Hindlimb muscle (tissue), 1 donor: ENCODE data around the gene GABRB1. TPM values are rescaled to one million over a fixed set of nuclear protein-coding genes. Genes with fewer than 3 reads are reported as not detected.

Experiments used
- DNase-seq: peaks from one replicate; pipeline ENCODE4 v3.0.0-alpha.2; 2013
- polyA plus RNA-seq: library from polyadenylated mRNA; unstranded; fragments of 120-200 nt; gene quantifications from one replicate; pipeline ENCODE4 v1.2.1, GENCODE V29; 2013; ENCODE audit not compliant: insufficient read length

The GABRB1 gene
- polyA plus RNA-seq, 1 donor, result not detected

GRCh38 chr4:47473141-47473750, 441.9 kb downstream of the GABRB1 start:
- DNase-seq, result no peak

GRCh38 chr4:47474799-47475198, 443.4 kb downstream of the GABRB1 start:
- no peak for DNase-seq

- DNase-seq, result no peak
Observed at GRCh38 chr4:47475411-47475810, 444.0 kb downstream of the GABRB1 start.

Other genes with a start within 250 kb of the GABRB1 start
- not detected for gene COX7B2, start 122.3 kb upstream of the GABRB1 start, polyA plus RNA-seq
- not detected for gene GABRA4, start 38.0 kb upstream of the GABRB1 start, polyA plus RNA-seq